Stimulated activated CD8-positive, alpha-beta memory T cell treated with anti-CD3 and anti-CD28 coated beads, Interleukin-15, amount 100 ng/mL, for 4 hours (primary cell): Measurements from ENCODE around the gene GAS2L2.

Source experiments
- DNase-seq, 2 donors: peaks; one replicate each; pipeline ENCODE4 v3.0.0-alpha.2; 2020; ENCODE audit warnings: low read depth in 2 of 2

The GAS2L2 gene

DNA sequence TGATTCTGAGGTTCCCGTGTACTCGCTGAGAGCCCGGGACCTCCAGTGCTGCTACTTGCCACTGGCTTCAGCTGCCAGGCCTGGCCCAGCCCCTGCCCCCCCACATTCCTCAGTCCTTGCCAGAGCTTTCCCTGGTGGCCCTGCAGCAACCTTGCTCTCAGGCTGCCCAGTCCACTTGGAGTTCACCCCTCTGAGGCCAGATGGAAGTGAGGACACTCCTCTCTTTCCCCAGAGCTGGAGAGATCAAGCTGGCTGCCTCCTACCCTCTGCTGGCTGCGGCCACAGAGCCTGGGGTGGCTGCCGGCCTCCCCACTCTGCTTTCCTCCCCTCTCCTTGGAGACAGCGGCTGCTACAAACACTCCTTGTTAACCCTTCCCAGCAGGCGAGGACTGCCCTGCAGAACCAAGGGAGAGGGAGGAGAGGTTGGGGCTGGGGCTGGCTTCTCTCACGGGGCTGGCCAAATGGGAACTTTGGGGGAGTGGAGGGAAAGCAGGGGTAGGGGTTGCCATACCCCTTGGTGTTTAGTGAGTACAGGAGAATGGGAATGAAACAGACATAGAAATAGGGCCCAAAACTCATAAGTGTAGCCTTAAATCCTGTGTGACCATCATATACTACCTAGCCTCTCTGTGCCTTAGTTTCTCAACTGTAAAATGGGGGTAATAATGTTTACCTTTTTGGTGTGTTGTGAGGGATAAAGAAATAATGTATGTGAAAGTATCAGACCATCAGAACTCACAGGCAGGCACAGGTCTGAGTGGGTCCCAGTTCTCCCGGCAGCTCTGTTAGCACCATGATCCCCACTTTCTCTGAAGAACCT, at the start of gene GAS2L2:
Gene GAS2L2 (minus strand): TSS at position 295 of the 820 bp plus-strand sequence. CDS start 389 bp downstream, outside the sequence.
- no peak for DNase-seq

DNA sequence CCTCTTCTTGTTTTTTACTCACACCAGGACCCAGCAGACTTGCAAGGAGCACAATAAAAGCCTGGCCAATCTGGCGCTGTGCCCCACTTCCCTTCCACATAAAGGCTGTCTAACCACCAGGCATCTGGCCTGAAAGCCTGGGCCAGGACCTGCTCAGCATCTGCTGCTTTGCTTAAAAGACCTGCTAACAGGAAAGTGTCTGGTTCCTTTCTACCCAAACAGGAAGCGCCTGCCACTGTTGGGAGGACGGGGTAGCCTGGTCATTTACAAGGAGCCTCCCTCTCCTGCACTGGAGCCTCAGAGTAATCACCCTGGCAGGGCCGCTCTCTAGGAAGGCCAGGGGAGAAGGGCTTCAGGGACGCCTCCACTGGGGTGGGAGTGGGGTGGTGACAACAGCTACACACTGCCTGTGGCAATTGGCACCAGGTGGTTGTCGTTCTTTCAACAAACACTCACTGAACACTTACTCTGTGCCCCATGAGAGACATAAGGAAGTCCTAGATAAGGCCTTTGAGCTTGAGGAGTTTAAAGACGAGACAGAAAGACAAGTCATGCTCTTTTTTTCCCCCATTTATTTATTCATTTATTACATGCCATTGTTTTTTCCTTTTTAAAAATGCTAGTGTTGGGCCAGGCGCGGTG, 48.7 kb upstream of the GAS2L2 start:
- DNase-seq: no peak

GRCh38 chr17:35799942-35800341, 46.9 kb upstream of the GAS2L2 start:
- no peak for DNase-seq

DNA sequence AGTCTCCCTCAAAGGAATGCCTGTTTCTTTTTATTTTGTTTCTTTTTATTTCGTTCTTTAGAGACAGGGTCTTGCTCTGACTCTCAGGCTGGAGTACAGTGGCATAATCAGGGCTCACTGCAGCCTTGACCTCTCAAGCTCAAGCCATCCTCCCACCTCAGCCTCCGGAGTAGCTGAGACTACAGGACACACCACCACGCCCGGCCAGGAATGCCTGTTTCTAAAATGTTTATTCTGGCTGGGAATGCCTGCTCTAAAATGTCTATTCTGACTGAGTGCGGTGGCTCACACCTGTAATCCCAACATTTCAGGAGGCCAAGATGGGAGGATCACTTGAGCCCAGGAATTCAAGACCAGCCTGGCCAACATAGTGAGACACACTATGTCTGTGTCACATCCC, 44.9 kb upstream of the GAS2L2 start:
- no peak for DNase-seq

GRCh38 chr17:35797370-35797769, 44.3 kb upstream of the GAS2L2 start:
- DNase-seq: no peak

DNA sequence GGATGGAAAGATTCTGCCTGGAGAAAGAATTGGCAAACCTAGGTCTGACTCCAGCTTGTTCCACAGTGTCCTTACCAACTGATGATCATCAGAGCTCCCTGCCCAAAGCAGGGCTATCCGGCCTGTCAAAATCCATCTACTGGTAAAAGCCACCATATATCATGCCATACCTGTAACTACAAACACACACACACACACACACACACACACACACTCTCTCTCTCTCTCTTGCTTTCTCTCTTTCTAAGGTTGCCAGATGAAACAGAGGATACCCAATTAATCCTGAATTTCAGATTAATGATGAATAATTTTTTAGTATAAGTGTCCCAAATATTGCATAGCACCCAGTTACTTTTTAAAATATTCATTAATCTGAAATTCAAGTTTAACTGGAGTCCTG, 43.9 kb upstream of the GAS2L2 start:
- DNase-seq: no peak

- no peak for DNase-seq
Measured at GRCh38 chr17:35795871-35796265, 42.8 kb upstream of the GAS2L2 start.

DNA sequence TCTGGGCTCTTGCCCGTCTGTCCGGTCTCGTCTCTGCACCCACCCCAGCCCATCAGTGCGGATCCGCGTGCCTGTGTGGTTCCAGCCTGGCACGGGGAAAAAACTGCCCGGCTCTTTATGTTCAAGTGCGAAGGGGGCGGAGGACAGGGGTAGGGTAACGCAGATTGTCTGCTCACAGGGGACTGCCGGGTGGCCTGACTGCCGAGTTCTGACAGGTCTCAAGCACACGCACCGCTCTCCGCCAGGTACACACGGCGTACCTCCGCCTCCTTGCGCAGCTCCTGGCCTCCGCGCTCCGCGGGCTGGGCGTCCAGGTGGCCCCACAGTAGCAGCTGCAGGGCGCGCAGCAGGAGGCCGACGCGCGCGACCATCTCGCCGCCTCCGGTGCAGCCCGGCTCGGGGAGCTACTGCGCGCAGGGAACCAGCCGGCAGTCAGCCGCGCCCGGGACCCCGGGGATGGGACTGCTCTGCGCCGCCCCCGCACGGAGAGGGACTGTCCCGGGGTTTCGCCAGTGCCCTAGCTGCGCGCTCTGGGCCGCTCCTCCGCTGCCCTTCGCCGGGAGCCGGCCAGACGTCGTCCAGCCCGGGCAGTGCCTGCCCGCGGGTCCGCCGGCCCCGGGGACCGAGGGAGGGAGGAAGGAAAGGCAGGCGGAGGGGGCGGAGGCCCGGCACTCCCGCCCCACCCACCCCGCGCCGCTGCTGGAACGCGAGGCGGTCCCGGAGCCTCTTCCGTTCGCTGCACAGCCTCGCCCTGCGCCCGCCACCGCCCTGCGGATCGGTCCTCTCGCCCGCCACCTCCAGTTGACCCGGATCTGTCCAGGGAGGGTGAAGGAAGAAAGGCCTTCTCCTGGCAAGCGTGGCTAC, 42.2 kb upstream of the GAS2L2 start, which contains the start of gene MMP28:
Gene MMP28 (minus strand): TSS at position 635 of the 864 bp plus-strand sequence. CDS start 264 bp downstream, at position 371.
- DNase-seq: peak in 1 of 2 donors; percentile 19

DNA sequence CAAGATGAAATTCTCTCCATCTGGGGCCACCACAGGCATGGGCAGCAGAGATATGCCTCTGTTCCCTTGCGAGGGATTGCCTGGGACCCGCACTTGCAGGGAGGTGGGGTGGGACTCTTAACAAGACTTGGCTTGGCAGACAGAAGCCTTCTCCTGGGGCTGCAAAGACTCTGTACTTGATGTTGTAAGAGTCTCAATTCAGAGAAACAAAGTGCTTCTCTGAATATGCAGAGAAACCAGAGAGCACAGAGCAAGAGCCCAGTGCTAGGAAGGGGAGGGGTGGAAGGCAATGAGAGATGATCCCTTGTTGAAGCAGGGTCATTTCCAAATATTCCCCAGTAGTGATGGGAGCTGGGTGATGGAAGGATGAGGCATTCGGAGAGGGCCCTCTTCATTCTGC, 40.2 kb upstream of the GAS2L2 start:
- no peak for DNase-seq

GRCh38 chr17:35791681-35792350, 38.8 kb upstream of the GAS2L2 start:
- no peak for DNase-seq

GRCh38 chr17:35790841-35791240, 37.8 kb upstream of the GAS2L2 start:
- no peak for DNase-seq

- no peak for DNase-seq
Measured at GRCh38 chr17:35788477-35789368, 35.7 kb upstream of the GAS2L2 start.

DNA sequence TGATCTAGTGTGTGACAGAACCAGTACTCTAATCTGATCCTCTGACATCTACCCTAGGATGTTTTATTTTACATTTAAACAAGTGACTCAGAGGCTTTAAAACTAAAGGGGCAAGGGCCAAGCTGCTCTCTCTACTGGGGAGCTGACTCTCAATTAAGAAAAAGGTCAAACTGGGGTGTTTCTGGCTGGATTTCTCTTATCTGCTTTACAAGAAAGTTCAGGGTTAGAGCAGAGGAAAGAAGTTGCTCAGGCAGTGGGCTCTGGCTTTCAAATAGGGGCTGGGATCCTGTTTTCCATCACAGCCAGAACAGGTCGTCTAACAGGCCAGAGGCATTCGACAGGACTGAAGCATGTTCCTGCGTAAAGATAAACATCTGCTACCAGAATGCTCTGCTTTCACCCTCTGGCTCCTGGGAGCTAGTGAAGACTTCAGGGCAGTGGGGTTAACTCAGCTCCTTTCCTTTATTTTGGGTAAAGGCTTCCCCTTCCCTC, 33.9 kb upstream of the GAS2L2 start:
- no peak for DNase-seq

DNA sequence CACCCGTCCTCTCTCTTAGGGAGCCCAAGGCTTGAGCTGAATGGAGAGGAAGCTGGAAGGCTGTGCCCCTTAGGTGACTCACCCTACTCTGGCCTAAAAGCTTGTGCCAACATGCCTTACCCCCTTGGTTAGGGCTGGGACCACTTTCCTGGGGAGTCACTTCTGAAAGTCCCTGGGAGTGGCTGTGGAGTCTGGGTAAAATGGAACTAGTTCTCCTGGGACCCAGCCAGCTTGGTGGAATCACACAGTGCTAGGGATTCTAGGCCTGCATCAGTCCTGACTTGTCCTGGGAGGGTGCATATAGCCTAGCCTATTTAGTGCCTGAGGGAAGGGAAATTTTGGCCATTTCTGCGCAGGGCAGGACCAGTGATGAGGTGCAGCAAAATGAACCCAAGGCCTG, 31.9 kb upstream of the GAS2L2 start:
- DNase-seq: no peak

DNA sequence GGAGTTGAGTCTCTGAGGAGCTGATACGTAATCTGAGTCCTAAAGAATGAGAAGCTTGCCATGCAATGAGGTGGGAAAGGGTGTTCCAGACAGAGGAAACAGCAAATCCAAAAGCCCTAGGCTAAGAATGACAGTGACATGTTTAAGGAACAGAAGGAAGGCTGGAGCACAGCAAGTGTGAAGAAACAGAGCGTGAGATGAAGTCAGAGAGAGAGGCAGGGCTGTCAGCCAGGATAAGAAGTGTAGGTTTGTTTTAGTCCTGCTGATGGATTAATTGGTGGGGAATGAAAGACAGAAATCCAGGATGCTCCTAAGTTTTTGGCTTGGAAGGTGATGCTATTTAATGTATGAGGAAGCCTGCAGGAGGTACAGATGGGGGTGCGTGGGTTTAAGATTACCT, 27.9 kb upstream of the GAS2L2 start:
- DNase-seq: no peak

DNA sequence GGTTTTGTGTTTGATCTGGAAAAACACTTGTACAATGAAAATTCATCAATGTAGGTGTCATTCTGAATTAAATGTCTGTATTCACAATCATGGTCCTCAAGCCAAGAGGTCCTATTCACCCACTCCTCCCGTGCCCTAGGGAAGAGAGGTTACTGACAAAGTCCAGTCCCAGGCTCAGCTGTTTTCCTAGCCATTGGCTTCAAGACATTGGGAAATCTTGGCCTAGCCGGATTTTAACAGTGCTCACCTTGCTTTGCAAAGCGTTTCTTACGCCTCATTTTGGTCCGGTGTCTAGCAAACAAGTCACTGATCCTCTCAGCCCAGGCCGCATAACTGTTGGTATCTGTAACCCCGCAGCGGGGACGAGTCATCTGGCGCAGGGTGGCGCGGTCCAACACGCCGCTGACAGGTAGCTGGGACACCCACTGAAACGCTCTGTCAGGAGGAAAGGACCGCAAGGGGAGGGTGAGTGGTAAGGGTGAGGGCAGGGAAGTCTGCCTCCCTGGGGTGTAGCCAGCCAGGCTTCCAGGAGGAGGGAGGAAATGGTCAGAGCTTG, 25.7 kb upstream of the GAS2L2 start:
- no peak for DNase-seq

DNA sequence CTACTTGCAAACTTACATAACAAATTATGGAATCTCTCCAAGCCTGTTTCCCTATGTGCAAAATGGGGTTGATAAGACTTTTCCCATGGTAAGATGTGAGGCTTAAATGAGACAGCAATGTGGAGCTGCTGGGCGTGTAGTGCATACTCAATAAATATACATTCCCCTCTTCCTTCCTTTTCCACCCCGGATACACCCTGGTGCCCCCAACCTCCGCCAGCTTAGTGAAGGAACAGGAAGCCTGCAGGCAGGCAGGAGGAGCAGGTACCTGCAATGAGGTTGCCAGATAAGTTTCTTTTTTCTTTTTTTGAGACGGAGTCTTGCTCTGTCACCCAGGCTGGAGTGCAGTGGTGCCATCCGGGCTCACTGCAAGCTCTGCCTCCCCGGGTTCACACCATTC, 22.5 kb upstream of the GAS2L2 start:
- no peak for DNase-seq

DNA sequence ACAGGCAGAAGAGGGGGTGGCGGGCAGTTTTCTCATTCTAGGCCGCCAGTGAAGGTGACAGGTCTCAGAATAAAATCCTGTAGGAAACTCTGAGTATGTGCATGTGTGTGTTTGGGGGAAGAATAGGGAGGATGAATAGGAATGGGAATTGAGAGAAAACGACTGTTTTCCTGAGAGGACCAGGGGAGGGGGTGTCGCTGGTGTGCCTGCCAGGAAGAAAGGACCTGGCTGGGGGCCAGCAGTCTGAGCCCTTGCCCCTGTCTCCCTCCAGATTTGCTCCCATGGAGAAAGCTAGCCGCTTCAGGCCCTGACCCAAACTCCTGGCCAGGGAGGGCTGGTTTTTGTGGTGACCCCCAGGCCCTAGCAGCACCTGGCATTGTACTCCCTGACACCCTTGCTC, 22.0 kb upstream of the GAS2L2 start:
- no peak for DNase-seq

DNA sequence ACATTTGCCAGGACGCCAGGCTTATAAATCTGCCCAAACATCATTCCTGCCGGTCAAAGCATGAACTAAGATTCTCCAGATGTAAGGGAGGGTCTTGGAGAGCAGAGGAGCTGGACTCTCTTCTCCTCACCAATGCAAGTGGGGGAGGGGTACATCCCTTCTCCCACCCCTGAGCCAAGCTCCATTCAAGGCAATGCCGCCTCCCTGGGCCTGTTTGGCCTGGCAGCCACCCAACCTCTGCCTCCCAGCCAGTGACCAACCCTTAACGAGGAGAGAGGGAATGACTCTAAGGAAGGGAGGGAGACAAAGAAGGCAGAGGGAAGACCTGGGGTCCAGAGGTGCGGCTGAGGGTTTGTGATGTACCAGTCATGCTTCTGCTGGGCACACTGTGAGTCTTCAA, 21.5 kb upstream of the GAS2L2 start:
- no peak for DNase-seq
